ENCODE data around the gene KCNA3. TPM values are rescaled to one million over a fixed set of nuclear protein-coding genes. Genes with fewer than 3 reads are reported as not detected.
A peak's percentile ranks its signal among the peaks of the same experiment; 100 is the strongest.

Gene KCNA3
- total RNA-seq, 1 donor from 2014 or later = not detected

- peaks cover 4% of the 10 kb centered on the region for H3K27me3 ChIP-seq (ENCODE audit: control insufficient read depth, insufficient read depth, low read length)
- H3K36me3 ChIP-seq (ENCODE audit: control insufficient read depth, insufficient read depth, low read length) = no peaks in the 10 kb centered on the region
- H3K4me3 ChIP-seq (ENCODE audit: low read depth, low read length) = no peak overlapping the region
- DNase-seq (ENCODE audit: low read depth) (no peak), FAIRE-seq (no peak)
- TF ChIP-seq CTCF (IDR thresholded peaks at IDR 0.05; ENCODE audit: insufficient read depth, low read length, severe bottlenecking) = no peak
These were observed 37.3 kb downstream of the KCNA3 start for GRCh38 chr1:110637475-110637874.

GRCh38 chr1:110636149-110636935 lies 38.4 kb downstream of the KCNA3 start:
- peaks cover 4% of the 10 kb centered on the region for H3K27me3 ChIP-seq (ENCODE audit: control insufficient read depth, insufficient read depth, low read length)
- no peaks in the 10 kb centered on the region for H3K36me3 ChIP-seq (ENCODE audit: control insufficient read depth, insufficient read depth, low read length)
- H3K4me3 ChIP-seq (ENCODE audit: low read depth, low read length) = no peak overlapping the region
- no peak for TF ChIP-seq CTCF (IDR thresholded peaks at IDR 0.05; ENCODE audit: insufficient read depth, low read length, severe bottlenecking)
- no peak for DNase-seq (ENCODE audit: low read depth)
- no peak for FAIRE-seq

- FAIRE-seq (no peak), DNase-seq (ENCODE audit: low read depth) (no peak)
- Histone ChIP-seq H3K4me3 (ENCODE audit: low read depth, low read length) (no peak overlapping the region), H3K27me3 (ENCODE audit: control insufficient read depth, insufficient read depth, low read length) (peaks cover 4% of the 10 kb centered on the region), H3K36me3 (ENCODE audit: control insufficient read depth, insufficient read depth, low read length) (no peaks in the 10 kb centered on the region)
- TF ChIP-seq CTCF (IDR thresholded peaks at IDR 0.05; ENCODE audit: insufficient read depth, low read length, severe bottlenecking) = no peak
These were observed 39.3 kb downstream of the KCNA3 start for GRCh38 chr1:110635434-110635833.

GRCh38 chr1:110634455-110635311 lies 40.1 kb downstream of the KCNA3 start:
- peak; percentile 60 for DNase-seq (ENCODE audit: low read depth)
- Histone ChIP-seq H3K36me3 (ENCODE audit: control insufficient read depth, insufficient read depth, low read length) (no peaks in the 10 kb centered on the region), H3K4me3 (ENCODE audit: low read depth, low read length) (no peak overlapping the region), H3K27me3 (ENCODE audit: control insufficient read depth, insufficient read depth, low read length) (peaks cover 2% of the 10 kb centered on the region)
- no peak for TF ChIP-seq CTCF (IDR thresholded peaks at IDR 0.05; ENCODE audit: insufficient read depth, low read length, severe bottlenecking)
- no peak for FAIRE-seq

GRCh38 chr1:110634086-110634454 lies 40.7 kb downstream of the KCNA3 start:
- Histone ChIP-seq H3K4me3 (ENCODE audit: low read depth, low read length) (no peak overlapping the region), H3K27me3 (ENCODE audit: control insufficient read depth, insufficient read depth, low read length) (peaks cover 2% of the 10 kb centered on the region), H3K36me3 (ENCODE audit: control insufficient read depth, insufficient read depth, low read length) (no peaks in the 10 kb centered on the region)
- TF ChIP-seq CTCF (IDR thresholded peaks at IDR 0.05; ENCODE audit: insufficient read depth, low read length, severe bottlenecking) = no peak
- DNase-seq (ENCODE audit: low read depth) (no peak), FAIRE-seq (no peak)
